ENCODE measurements around the gene LONRF3.
"Not testable (repeated sequence)": the region's sequence is repeated elsewhere in the genome, so short reads cannot be mapped to it uniquely, and the experiment has no call there.

Gene LONRF3

GRCh38 chrX:119015407-119016237 is 41.2 kb downstream of the LONRF3 start:
- no peak overlapping the region for H3K4me3 ChIP-seq (ENCODE audit: low read length)
- no peak overlapping the region for H3K9ac ChIP-seq (ENCODE audit: low read length)
- peaks cover 11% of the 10 kb centered on the region for H3K9me3 ChIP-seq (ENCODE audit: control insufficient read depth, low read length)
- H3K36me3 ChIP-seq (ENCODE audit: control insufficient read depth, insufficient read depth, low read length, severe bottlenecking): peaks cover 18% of the 10 kb centered on the region
- H3K27me3 ChIP-seq (replicated peaks; ENCODE audit: control insufficient read depth, insufficient read depth, low read length): peaks cover 9% of the 10 kb centered on the region
- DNase-seq (ENCODE audit: low read depth): peak; percentile 62
- no peaks in the 10 kb centered on the region for H3K4me1 ChIP-seq (ENCODE audit: control insufficient read depth, insufficient read depth, low read length)

GRCh38 chrX:119017077-119017476 is 42.7 kb downstream of the LONRF3 start:
- Histone ChIP-seq H3K9ac (ENCODE audit: low read length) (no peak overlapping the region), H3K36me3 (ENCODE audit: control insufficient read depth, insufficient read depth, low read length, severe bottlenecking) (peaks cover 18% of the 10 kb centered on the region), H3K4me3 (ENCODE audit: low read length) (no peak overlapping the region), H3K9me3 (ENCODE audit: control insufficient read depth, low read length) (peaks cover 11% of the 10 kb centered on the region), H3K27me3 (replicated peaks; ENCODE audit: control insufficient read depth, insufficient read depth, low read length) (peaks cover 13% of the 10 kb centered on the region), H3K4me1 (ENCODE audit: control insufficient read depth, insufficient read depth, low read length) (no peaks in the 10 kb centered on the region)
- DNase-seq (ENCODE audit: low read depth): no peak

GRCh38 chrX:119025900-119026299 is 51.5 kb downstream of the LONRF3 start:
- no peaks in the 10 kb centered on the region for H3K4me1 ChIP-seq (ENCODE audit: control insufficient read depth, insufficient read depth, low read length)
- H3K36me3 ChIP-seq (ENCODE audit: control insufficient read depth, insufficient read depth, low read length, severe bottlenecking): no peaks in the 10 kb centered on the region
- H3K9ac ChIP-seq (ENCODE audit: low read length): no peak overlapping the region
- no peak overlapping the region for H3K4me3 ChIP-seq (ENCODE audit: low read length)
- peaks cover 8% of the 10 kb centered on the region for H3K27me3 ChIP-seq (replicated peaks; ENCODE audit: control insufficient read depth, insufficient read depth, low read length)
- no peaks in the 10 kb centered on the region for H3K9me3 ChIP-seq (ENCODE audit: control insufficient read depth, low read length)
- DNase-seq (ENCODE audit: low read depth): no peak

GRCh38 chrX:119026344-119026743 is 51.9 kb downstream of the LONRF3 start:
- not testable (repeated sequence) for H3K36me3 ChIP-seq (ENCODE audit: control insufficient read depth, insufficient read depth, low read length, severe bottlenecking); DNase-seq (ENCODE audit: low read depth); H3K9me3 ChIP-seq (ENCODE audit: control insufficient read depth, low read length); H3K4me1 ChIP-seq (ENCODE audit: control insufficient read depth, insufficient read depth, low read length); H3K4me3 ChIP-seq (ENCODE audit: low read length); H3K9ac ChIP-seq (ENCODE audit: low read length); H3K27me3 ChIP-seq (replicated peaks; ENCODE audit: control insufficient read depth, insufficient read depth, low read length)

- H3K4me3 ChIP-seq (ENCODE audit: low read length); H3K36me3 ChIP-seq (ENCODE audit: control insufficient read depth, insufficient read depth, low read length, severe bottlenecking); H3K4me1 ChIP-seq (ENCODE audit: control insufficient read depth, insufficient read depth, low read length); DNase-seq (ENCODE audit: low read depth); H3K9me3 ChIP-seq (ENCODE audit: control insufficient read depth, low read length); H3K9ac ChIP-seq (ENCODE audit: low read length); H3K27me3 ChIP-seq (replicated peaks; ENCODE audit: control insufficient read depth, insufficient read depth, low read length): not testable (repeated sequence)
Observed at GRCh38 chrX:119027960-119028732, 53.7 kb downstream of the LONRF3 start.

- Histone ChIP-seq H3K4me1 (ENCODE audit: control insufficient read depth, insufficient read depth, low read length) (no peaks in the 10 kb centered on the region), H3K27me3 (replicated peaks; ENCODE audit: control insufficient read depth, insufficient read depth, low read length) (peaks cover 5% of the 10 kb centered on the region), H3K9ac (ENCODE audit: low read length) (no peak overlapping the region), H3K9me3 (ENCODE audit: control insufficient read depth, low read length) (peaks cover 9% of the 10 kb centered on the region), H3K36me3 (ENCODE audit: control insufficient read depth, insufficient read depth, low read length, severe bottlenecking) (no peaks in the 10 kb centered on the region), H3K4me3 (ENCODE audit: low read length) (no peak overlapping the region)
- no peak for DNase-seq (ENCODE audit: low read depth)
Observed at GRCh38 chrX:119028733-119029330, 54.4 kb downstream of the LONRF3 start.

GRCh38 chrX:119029656-119030055 is 55.2 kb downstream of the LONRF3 start:
- H3K36me3 ChIP-seq (ENCODE audit: control insufficient read depth, insufficient read depth, low read length, severe bottlenecking); DNase-seq (ENCODE audit: low read depth); H3K9ac ChIP-seq (ENCODE audit: low read length); H3K27me3 ChIP-seq (replicated peaks; ENCODE audit: control insufficient read depth, insufficient read depth, low read length); H3K4me3 ChIP-seq (ENCODE audit: low read length); H3K4me1 ChIP-seq (ENCODE audit: control insufficient read depth, insufficient read depth, low read length): not testable (repeated sequence)
- peaks cover 17% of the 10 kb centered on the region for H3K9me3 ChIP-seq (ENCODE audit: control insufficient read depth, low read length)

- Histone ChIP-seq H3K36me3 (ENCODE audit: control insufficient read depth, insufficient read depth, low read length, severe bottlenecking) (no peaks in the 10 kb centered on the region), H3K27me3 (replicated peaks; ENCODE audit: control insufficient read depth, insufficient read depth, low read length) (peaks cover 5% of the 10 kb centered on the region), H3K9me3 (ENCODE audit: control insufficient read depth, low read length) (peaks cover 18% of the 10 kb centered on the region), H3K9ac (ENCODE audit: low read length) (no peak overlapping the region), H3K4me3 (ENCODE audit: low read length) (no peak overlapping the region), H3K4me1 (ENCODE audit: control insufficient read depth, insufficient read depth, low read length) (no peaks in the 10 kb centered on the region)
- DNase-seq (ENCODE audit: low read depth): no peak
Observed at GRCh38 chrX:119030990-119031389, 56.6 kb downstream of the LONRF3 start.

- no peak overlapping the region for H3K9ac ChIP-seq (ENCODE audit: low read length)
- peaks cover 11% of the 10 kb centered on the region for H3K4me1 ChIP-seq (ENCODE audit: control insufficient read depth, insufficient read depth, low read length)
- H3K36me3 ChIP-seq (ENCODE audit: control insufficient read depth, insufficient read depth, low read length, severe bottlenecking): no peaks in the 10 kb centered on the region
- H3K9me3 ChIP-seq (ENCODE audit: control insufficient read depth, low read length): peaks cover 18% of the 10 kb centered on the region
- no peaks in the 10 kb centered on the region for H3K27me3 ChIP-seq (replicated peaks; ENCODE audit: control insufficient read depth, insufficient read depth, low read length)
- H3K4me3 ChIP-seq (ENCODE audit: low read length): no peak overlapping the region
- peak; percentile 6 for DNase-seq (ENCODE audit: low read depth)
Observed at GRCh38 chrX:119036107-119037029, 62.0 kb downstream of the LONRF3 start.

GRCh38 chrX:119040432-119040831 is 66.0 kb downstream of the LONRF3 start:
- no peaks in the 10 kb centered on the region for H3K36me3 ChIP-seq (ENCODE audit: control insufficient read depth, insufficient read depth, low read length, severe bottlenecking)
- H3K9ac ChIP-seq (ENCODE audit: low read length): no peak overlapping the region
- DNase-seq (ENCODE audit: low read depth): no peak
- H3K4me3 ChIP-seq (ENCODE audit: low read length): no peak overlapping the region
- peaks cover 17% of the 10 kb centered on the region for H3K4me1 ChIP-seq (ENCODE audit: control insufficient read depth, insufficient read depth, low read length)
- H3K27me3 ChIP-seq (replicated peaks; ENCODE audit: control insufficient read depth, insufficient read depth, low read length): no peaks in the 10 kb centered on the region
- H3K9me3 ChIP-seq (ENCODE audit: control insufficient read depth, low read length): no peaks in the 10 kb centered on the region
